ENCODE measurements around the gene RBM19. TPM values are rescaled to one million over a fixed set of nuclear protein-coding genes. Genes with fewer than 3 reads are reported as not detected.

The RBM19 gene
- total and polyA plus RNA-seq, 2 of the 4 experiments (the other 2 are of a cell fraction) = 18.7 to 19.2 TPM

DNA sequence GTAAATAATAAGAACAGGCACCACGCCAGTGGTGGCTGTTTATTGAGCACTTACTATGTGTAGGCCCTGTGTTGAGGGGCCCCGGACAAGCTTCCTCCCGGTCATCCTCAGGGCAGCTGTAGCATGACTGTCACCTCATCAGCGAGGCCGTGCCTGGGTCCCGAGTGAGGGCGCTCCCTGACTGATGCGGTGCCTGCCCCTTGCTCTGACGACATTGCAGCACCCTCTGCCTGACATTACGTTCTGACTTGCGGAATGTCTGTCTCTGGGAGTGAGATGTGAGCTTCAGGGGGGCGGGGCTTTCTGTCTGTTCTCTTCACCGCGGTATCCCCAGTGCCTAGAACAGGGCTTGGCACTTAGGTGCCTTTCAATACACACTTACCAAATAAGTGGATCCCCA lies 167.6 kb downstream of the RBM19 start:
- H3K4ac ChIP-seq (ENCODE audit: low read depth, low read length) = no peak overlapping the region
- H2BK15ac ChIP-seq (ENCODE audit: low read depth, low read length) = no peak overlapping the region
- H3K23ac ChIP-seq (ENCODE audit: low read depth, low read length) = no peak overlapping the region
- no peak overlapping the region for H3K18ac ChIP-seq (ENCODE audit: low read depth, low read length)
- H3K14ac ChIP-seq (replicated peaks; ENCODE audit: low read depth, low read length) = no peak overlapping the region
- H3K9me3 ChIP-seq (ENCODE audit: control insufficient read depth, insufficient read depth, low read length) = no peaks in the 10 kb centered on the region
- no peak overlapping the region for H2AFZ ChIP-seq (replicated peaks; ENCODE audit: low read length, poor library complexity)
- ChIA-PET POLR2A (ENCODE audit: unreplicated experiment) (no interaction called here), CTCF (no interaction called here)
- H2AK5ac ChIP-seq (ENCODE audit: low read depth, low read length) = no peak overlapping the region
- in situ Hi-C loops (cut with MboI; ENCODE audit: low sequenced_read_pairs) = no loop called here
- WGBS, 2 experiments (ENCODE audit: extremely low coverage in 2 of 2, insufficient read length in 1 of 2) = 46% methylated on average over 6 of the region's 14 CpGs; no CpG with 5 or more reads in 1 of the 2 experiments
- intact Hi-C loops (cut with micrococcal nuclease) = no loop called here
- no peaks in the 10 kb centered on the region for H3K9me1 ChIP-seq (ENCODE audit: insufficient read depth, low read length)
- dilution Hi-C loops (cut with HindIII; ENCODE audit: low sequenced_read_pairs, unreplicated experiment) = no loop called here
- no peak overlapping the region for H3K4me3 ChIP-seq (ENCODE audit: insufficient read depth, low read depth, low read length)
- peaks cover 18% of the 10 kb centered on the region; the same call in 1 of the 2 replicates for H3K27me3 ChIP-seq (ENCODE audit: control insufficient read depth, insufficient read depth, low read length)
- no peak overlapping the region for H3K56ac ChIP-seq (ENCODE audit: extremely low read depth, insufficient read depth, low read length)
- H3K4me2 ChIP-seq (ENCODE audit: low read depth, low read length) = no peak overlapping the region
- H3K36me3 ChIP-seq (ENCODE audit: control insufficient read depth, insufficient read depth, low read length) = no peaks in the 10 kb centered on the region
- no peaks in the 10 kb centered on the region for H3K4me1 ChIP-seq (ENCODE audit: control insufficient read depth, insufficient read depth, low read length)
- H2AK9ac ChIP-seq (replicated peaks; ENCODE audit: low read depth, low read length, poor library complexity) = no peak overlapping the region
- no peak overlapping the region for H2BK120ac ChIP-seq (ENCODE audit: low read depth, low read length)
- no peak overlapping the region for H4K91ac ChIP-seq (ENCODE audit: insufficient read depth, low read depth, low read length)
- no peak overlapping the region for H3K9ac ChIP-seq (ENCODE audit: low read depth, low read length)
- H2BK20ac ChIP-seq (ENCODE audit: low read depth, low read length) = no peak overlapping the region
- BruUV-seq (replicated peaks) = no TSS peak
- H2BK5ac ChIP-seq (ENCODE audit: low read depth, low read length, poor library complexity, severe bottlenecking) = no peak overlapping the region
- no peaks in the 10 kb centered on the region for H3K79me1 ChIP-seq (ENCODE audit: low read depth in 1 of 2, low read length in 2 of 2)
- DNase-seq (no peak), ATAC-seq (ENCODE audit: low read depth) (no peak)
- no peak overlapping the region for H4K8ac ChIP-seq (ENCODE audit: low read depth in 2 of 2, low read length in 2 of 2)
- no peak for TF ChIP-seq MXI1 (IDR thresholded peaks at IDR 0.05; ENCODE audit: borderline replicate concordance, low read depth, low read length)
- TF ChIP-seq, protein P1, sequence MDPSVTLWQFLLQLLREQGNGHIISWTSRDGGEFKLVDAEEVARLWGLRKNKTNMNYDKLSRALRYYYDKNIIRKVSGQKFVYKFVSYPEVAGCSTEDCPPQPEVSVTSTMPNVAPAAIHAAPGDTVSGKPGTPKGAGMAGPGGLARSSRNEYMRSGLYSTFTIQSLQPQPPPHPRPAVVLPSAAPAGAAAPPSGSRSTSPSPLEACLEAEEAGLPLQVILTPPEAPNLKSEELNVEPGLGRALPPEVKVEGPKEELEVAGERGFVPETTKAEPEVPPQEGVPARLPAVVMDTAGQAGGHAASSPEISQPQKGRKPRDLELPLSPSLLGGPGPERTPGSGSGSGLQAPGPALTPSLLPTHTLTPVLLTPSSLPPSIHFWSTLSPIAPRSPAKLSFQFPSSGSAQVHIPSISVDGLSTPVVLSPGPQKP (IDR thresholded peaks at IDR 0.05; ENCODE audit: borderline replicate concordance, low read depth, low read length) = no peak
- no peak for TF ChIP-seq CEBPB (IDR thresholded peaks at IDR 0.05; ENCODE audit: low read depth, low read length)
- no peak for TF ChIP-seq NFE2L2 (IDR thresholded peaks at IDR 0.05; ENCODE audit: low read depth, low read length)
- no peak for TF ChIP-seq BHLHE40 (IDR thresholded peaks at IDR 0.05; ENCODE audit: low read depth, low read length)
- TF ChIP-seq FOS (IDR thresholded peaks at IDR 0.05; ENCODE audit: low read depth, low read length) = no peak
- TF ChIP-seq RAD21 (IDR thresholded peaks at IDR 0.05; ENCODE audit: low read length) = no peak
- no peak for TF ChIP-seq MAZ (IDR thresholded peaks at IDR 0.05; ENCODE audit: borderline replicate concordance, low read depth, low read length)
- TF ChIP-seq MAFK (IDR thresholded peaks at IDR 0.05; ENCODE audit: low read depth, low read length) = no peak
- no peak for TF ChIP-seq SMC3 (IDR thresholded peaks at IDR 0.05; ENCODE audit: low read depth, low read length)
- no peak for TF ChIP-seq CHD1 (IDR thresholded peaks at IDR 0.05; ENCODE audit: low read depth, low read length)
- TF ChIP-seq POLR2A (IDR thresholded peaks at IDR 0.05; ENCODE audit: low read depth, low read length) = no peak
- no peak for TF ChIP-seq RCOR1 (IDR thresholded peaks at IDR 0.05; ENCODE audit: insufficient replicate concordance, low read length)
- no peak for TF ChIP-seq USF2 (IDR thresholded peaks at IDR 0.05; ENCODE audit: low read depth, low read length)
- H3K27ac ChIP-seq (ENCODE audit: insufficient read depth, low read length) = no peak overlapping the region
- H4K5ac ChIP-seq (ENCODE audit: low read depth, low read length) = no peak overlapping the region
- no peaks in the 10 kb centered on the region for H4K20me1 ChIP-seq (ENCODE audit: insufficient read depth, low read length)
